Muscle layer of colon (tissue), 2 donors: ENCODE measurements around the gene KIRREL3.

Experiments used
- H3K27ac ChIP-seq: one replicate; pipeline ENCODE4 v1.7.0; 2013; ENCODE audit warnings: low read depth, mild to moderate bottlenecking, low read length, moderate library complexity
- H3K27me3 ChIP-seq, 2 donors: one replicate each; pipeline ENCODE4 v1.7.0; 2013; ENCODE audit warnings: low read length in 2 of 2, mild to moderate bottlenecking in 2 of 2; ENCODE audit not compliant: insufficient read depth in 2 of 2, control insufficient read depth in 1 of 2
- H3K36me3 ChIP-seq: one replicate; pipeline ENCODE4 v1.7.0; 2013; ENCODE audit warnings: mild to moderate bottlenecking, low read length; ENCODE audit not compliant: insufficient read depth
- H3K4me1 ChIP-seq: one replicate; pipeline ENCODE4 v1.7.0; 2013; ENCODE audit warnings: mild to moderate bottlenecking, low read length; ENCODE audit not compliant: insufficient read depth
- H3K4me3 ChIP-seq, 2 donors: one replicate each; pipeline ENCODE4 v1.7.0; 2013; ENCODE audit warnings: low read length in 2 of 2, low read depth in 1 of 2, mild to moderate bottlenecking in 1 of 2, moderate library complexity in 1 of 2
- H3K9ac ChIP-seq: one replicate; pipeline ENCODE4 v1.7.0; 2013; ENCODE audit warnings: low read length
- H3K9me3 ChIP-seq: one replicate; pipeline ENCODE4 v1.7.0; 2013; ENCODE audit warnings: mild to moderate bottlenecking, low read length
- donor health status: abdominal sarcoma.
- donor health status: Adenocarcinoma of cecum.

The KIRREL3 gene

DNA sequence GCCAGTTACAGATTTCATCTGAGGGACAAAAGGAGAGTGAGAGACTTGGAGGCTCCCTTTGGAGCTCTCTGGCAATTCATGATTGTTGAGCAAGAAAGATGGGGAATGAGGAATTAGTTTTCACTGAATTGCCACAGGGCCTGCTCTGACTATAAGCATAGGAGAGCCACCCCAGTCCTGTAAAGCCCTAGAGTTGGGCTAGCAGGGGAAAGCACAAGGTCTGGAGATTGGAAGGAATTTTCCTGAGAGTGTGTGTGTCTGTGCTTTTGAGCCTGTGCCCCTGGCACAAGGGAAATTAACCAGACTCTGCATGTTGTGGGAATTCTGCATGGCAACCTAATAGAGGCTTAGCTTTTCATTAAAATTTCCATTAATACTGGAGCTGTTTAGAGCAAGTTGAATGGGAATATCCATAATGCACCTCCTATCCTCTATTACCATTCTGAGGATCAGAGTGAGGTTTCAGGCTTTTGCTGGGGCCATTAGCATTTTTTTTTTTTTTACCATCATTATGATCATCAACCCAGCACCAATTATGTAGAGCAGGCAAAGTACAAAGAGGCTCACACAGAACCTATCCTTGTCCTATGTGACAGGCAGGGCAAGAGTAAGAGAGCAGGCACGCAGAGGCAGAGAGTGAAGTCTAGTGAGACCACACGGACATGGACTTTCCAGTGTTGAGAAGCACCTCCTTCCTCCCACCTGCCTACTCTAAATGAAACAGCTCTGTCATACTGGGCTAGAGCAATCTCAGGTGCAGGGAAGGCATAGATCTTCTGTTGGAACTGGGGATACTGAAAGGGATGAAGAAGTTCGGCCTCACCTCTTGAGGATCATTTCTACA, 336.6 kb downstream of the KIRREL3 start:
- no peaks in the 10 kb centered on the region for H3K36me3 ChIP-seq
- H3K4me3 ChIP-seq, result no peak overlapping the region
- no peak overlapping the region for H3K9ac ChIP-seq
- peaks cover 11% of the 10 kb centered on the region for H3K4me1 ChIP-seq
- no peaks in the 10 kb centered on the region for H3K9me3 ChIP-seq
- H3K27ac ChIP-seq, result no peak overlapping the region
- no peaks in the 10 kb centered on the region for H3K27me3 ChIP-seq

DNA sequence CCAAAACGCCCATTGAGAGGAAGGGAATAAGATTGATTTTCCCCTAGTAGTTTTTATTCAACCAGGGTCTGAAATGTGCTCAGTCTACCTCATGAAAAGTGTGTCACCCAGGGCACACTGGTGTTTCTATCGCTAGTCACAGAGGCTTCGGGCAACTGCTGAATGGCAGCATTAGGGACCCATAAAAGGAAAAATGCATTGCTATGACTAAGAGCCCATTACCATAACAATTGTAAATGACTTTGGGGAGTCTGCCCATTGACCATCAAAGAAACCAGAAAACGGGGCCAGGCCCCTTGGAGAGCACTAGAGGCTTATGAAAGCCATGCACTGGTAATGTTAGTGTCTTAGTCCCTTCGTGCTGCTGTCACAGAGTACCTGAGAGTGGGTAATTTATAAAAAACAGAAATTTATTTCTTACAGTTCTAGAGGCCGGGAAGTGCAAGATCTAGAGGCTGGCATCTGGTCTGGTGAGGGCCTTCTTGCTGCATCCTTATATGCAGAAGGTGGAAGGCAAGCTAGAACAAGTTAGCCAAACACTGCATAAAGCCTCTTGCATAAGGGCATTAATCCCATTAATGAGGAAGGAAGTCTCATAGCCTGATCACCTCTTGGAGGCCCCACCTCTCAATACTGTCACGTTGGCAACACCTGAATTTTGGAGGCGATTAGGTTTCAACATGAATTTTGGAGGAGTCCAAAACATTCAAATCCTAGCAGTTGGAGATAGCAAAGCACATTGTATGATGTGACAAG, 338.4 kb downstream of the KIRREL3 start:
- Histone ChIP-seq H3K9ac (no peak overlapping the region), H3K27me3 (no peaks in the 10 kb centered on the region), H3K9me3 (no peaks in the 10 kb centered on the region), H3K36me3 (no peaks in the 10 kb centered on the region), H3K4me3 (no peak overlapping the region), H3K4me1 (peaks cover 11% of the 10 kb centered on the region), H3K27ac (no peak overlapping the region)

DNA sequence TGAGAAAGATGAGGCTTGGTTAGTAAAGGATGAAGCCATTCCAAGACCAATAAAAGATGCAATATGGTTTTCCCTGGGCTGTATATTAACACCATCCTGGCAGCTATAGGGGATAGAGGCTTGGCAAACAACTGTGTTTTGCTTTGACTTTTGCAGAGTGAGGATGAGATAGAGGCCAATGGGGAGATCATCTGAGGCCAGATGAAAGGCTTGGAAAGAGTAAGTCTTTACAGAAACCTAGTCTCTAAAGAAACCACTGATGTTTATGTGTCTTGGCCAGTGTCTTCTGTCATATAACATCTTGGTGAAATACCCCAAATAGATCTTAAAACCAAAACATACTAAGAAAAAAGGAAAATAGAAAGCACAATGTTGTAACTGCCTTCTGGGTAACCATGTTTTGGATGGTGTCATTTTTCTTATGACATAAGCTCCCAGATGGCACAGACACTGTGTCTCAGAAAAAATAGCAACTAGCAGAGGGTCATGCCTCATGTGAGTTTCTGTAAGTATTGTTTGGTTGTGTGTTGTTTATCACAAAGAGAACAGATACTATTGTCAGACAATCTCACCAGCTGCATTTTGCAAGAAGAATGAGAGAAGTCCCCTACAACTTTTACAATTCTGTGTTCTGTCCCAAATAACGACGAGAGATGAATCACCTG, 339.7 kb downstream of the KIRREL3 start:
- Histone ChIP-seq H3K27ac (no peak overlapping the region), H3K9ac (no peak overlapping the region), H3K4me3 (no peak overlapping the region), H3K9me3 (no peaks in the 10 kb centered on the region), H3K36me3 (no peaks in the 10 kb centered on the region), H3K27me3 (no peaks in the 10 kb centered on the region), H3K4me1 (peaks cover 11% of the 10 kb centered on the region)

DNA sequence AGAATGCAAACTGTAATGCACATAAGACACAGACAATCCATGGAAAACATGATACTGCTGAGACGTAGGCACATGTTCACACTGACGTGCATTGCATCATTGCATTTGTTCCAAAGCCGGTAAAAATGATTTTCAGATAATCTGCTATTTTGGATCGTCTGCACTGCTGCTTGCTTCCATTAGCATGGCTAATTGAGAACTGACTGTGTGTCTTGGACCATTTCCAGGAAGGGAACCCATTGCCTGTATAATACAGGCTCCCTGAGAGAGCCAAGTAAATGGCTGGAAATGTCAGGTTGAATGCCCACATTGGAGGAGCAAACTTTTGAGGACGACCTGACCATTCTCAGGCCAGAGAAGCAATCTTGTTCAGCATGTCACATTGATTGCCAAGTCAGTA, 340.2 kb downstream of the KIRREL3 start:
- no peak overlapping the region for H3K4me3 ChIP-seq
- no peaks in the 10 kb centered on the region for H3K9me3 ChIP-seq
- H3K9ac ChIP-seq, result no peak overlapping the region
- H3K27ac ChIP-seq, result no peak overlapping the region
- no peaks in the 10 kb centered on the region for H3K36me3 ChIP-seq
- peaks cover 11% of the 10 kb centered on the region for H3K4me1 ChIP-seq
- H3K27me3 ChIP-seq, result no peaks in the 10 kb centered on the region

DNA sequence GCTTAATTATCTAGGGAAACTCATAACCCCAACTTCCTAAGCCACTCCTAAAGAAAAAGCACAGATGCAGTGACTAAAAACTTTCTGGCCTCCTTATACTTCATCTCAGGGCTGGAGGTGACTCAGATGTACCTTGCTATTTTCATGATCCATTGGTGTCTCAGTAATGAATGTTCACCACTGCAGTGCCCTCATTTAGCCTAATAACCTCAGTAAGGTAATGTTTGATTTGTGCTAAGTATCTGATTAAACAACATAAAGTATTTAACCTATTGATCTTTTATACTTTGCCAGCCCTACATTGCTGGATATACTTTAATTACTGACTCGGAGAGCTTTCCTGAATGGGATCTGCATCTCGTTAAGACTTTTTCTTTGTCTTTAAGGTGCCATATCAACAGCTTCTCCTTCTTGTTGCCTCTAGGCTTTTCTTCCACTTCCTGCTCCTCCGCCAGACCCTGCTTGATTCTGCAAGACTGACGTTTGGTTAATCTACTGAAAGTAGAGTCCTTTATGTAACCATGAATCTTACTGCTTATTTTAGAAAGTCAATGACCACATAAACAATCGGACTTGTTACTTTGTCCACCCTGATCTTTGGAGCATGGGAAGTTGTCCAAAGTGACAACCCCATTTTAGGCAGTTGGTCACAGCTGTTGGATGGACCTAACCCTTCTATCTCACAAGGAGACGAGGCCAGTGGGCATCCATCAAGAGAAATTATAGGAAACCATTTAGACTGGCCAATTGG, 342.1 kb downstream of the KIRREL3 start:
- Histone ChIP-seq H3K27me3 (no peaks in the 10 kb centered on the region), H3K9me3 (no peaks in the 10 kb centered on the region), H3K36me3 (no peaks in the 10 kb centered on the region), H3K9ac (no peak overlapping the region), H3K4me1 (peaks cover 11% of the 10 kb centered on the region), H3K4me3 (no peak overlapping the region), H3K27ac (no peak overlapping the region)

DNA sequence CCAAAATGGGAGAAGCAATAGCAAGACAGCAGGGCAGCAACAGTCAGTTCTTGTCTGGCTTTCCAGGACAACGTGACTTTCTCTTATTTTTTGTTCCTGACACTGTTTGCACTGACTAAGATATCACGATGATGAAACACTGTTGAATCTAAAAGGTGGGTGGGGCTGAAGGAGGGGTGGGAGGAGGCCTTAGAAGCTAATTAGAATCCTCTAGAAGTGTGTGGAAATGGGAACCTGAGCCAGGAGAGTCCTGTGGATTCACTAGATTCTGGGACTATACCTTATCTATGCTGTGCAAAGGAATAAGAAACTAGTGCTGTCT, 344.8 kb downstream of the KIRREL3 start:
- Histone ChIP-seq H3K9me3 (no peaks in the 10 kb centered on the region), H3K36me3 (no peaks in the 10 kb centered on the region), H3K4me1 (peaks cover 5% of the 10 kb centered on the region), H3K27me3 (no peaks in the 10 kb centered on the region), H3K27ac (no peak overlapping the region), H3K9ac (no peak overlapping the region), H3K4me3 (no peak overlapping the region)

DNA sequence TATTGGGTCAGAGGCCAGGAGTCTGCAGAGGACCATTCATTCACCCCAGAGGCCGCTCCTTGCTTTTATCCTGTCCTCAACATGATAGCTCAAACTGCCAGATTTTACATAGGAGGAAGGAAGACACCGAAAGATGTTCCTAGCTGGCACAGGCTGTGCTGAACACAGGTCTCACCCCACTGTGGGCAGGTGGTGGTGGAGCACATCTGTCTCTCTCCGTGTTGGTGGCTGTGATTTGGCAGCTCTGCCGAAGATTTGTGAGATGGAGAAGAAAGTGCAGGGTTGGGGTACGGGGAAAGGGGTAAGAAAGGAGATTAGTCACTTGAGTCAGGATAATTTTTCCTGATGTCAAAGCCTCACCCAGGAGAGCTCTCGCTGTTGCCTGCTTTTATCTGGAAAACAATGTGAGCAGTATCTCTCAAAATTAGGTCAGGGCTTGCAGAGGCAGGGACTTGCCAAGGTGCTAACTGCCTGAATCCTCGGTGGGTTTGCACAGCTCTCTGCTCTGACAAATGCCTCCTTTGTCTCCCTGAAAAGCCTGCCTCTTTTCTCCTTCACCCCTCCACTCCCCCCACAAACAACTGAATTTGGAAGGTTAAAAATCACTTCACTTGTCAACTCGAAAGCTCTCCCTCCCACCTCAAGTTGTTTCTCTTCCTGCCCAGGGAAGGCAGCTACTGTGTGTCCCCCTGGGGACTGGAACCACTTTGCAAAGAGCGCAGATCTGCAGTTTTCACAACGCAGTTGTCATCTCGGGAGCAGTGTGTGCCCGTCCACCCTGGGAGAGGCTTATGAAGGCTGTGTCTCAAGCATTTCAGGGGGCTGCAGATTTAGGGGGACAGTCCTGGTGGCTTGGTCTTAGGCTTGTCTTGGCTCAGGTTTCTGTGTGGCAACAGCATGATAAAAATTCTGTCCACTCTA, 345.4 kb downstream of the KIRREL3 start:
- H3K9ac ChIP-seq, result no peak overlapping the region
- H3K36me3 ChIP-seq, result no peaks in the 10 kb centered on the region
- H3K9me3 ChIP-seq, result no peaks in the 10 kb centered on the region
- H3K27me3 ChIP-seq, result no peaks in the 10 kb centered on the region
- H3K27ac ChIP-seq, result no peak overlapping the region
- no peak overlapping the region for H3K4me3 ChIP-seq
- no peaks in the 10 kb centered on the region for H3K4me1 ChIP-seq

DNA sequence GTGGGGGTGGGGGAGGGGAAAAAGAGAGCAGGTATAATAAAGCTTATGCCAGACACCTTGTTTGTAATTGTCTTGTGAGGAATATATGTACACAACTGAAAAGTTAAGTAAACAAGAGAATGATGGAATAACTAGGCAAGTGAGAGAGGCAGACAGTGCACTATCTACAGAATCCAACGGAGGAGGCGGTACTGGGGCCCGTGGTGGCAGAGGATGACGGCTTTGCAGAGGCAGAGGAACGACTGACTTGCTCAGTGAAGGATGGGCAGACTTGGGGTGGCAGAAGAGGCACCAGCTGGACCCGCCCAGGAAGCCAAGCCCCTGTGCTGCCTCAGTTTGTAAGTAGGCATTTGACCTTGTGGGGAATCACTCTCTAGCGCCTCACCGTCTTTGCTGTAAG, 347.5 kb downstream of the KIRREL3 start:
- H3K4me1 ChIP-seq, result no peaks in the 10 kb centered on the region
- no peaks in the 10 kb centered on the region for H3K9me3 ChIP-seq
- no peak overlapping the region for H3K9ac ChIP-seq
- H3K4me3 ChIP-seq, result no peak overlapping the region
- H3K36me3 ChIP-seq, result no peaks in the 10 kb centered on the region
- H3K27me3 ChIP-seq, result no peaks in the 10 kb centered on the region
- H3K27ac ChIP-seq, result no peak overlapping the region

DNA sequence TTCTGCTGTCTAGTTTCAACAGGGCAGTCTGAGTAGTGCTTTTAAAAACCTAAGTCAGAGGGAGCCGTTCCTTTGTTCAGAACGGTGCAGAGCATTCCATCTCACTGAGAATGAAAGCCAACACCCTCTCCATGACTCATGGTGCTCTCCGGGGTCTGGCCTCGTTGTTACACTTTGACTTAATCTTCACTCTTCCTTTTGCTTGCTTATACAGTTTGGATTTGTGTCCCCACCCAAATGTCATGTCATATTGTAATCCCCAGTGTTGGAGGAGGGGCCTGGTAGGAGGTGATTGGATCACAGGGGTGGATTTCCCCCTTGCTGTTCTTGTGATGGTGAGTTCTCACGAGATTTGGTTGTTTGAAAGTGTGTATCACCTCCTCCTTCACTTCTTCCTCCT, 352.8 kb downstream of the KIRREL3 start:
- Histone ChIP-seq H3K4me3 (no peak overlapping the region), H3K36me3 (no peaks in the 10 kb centered on the region), H3K9ac (no peak overlapping the region), H3K27me3 (no peaks in the 10 kb centered on the region), H3K27ac (no peak overlapping the region), H3K4me1 (no peaks in the 10 kb centered on the region), H3K9me3 (no peaks in the 10 kb centered on the region)

DNA sequence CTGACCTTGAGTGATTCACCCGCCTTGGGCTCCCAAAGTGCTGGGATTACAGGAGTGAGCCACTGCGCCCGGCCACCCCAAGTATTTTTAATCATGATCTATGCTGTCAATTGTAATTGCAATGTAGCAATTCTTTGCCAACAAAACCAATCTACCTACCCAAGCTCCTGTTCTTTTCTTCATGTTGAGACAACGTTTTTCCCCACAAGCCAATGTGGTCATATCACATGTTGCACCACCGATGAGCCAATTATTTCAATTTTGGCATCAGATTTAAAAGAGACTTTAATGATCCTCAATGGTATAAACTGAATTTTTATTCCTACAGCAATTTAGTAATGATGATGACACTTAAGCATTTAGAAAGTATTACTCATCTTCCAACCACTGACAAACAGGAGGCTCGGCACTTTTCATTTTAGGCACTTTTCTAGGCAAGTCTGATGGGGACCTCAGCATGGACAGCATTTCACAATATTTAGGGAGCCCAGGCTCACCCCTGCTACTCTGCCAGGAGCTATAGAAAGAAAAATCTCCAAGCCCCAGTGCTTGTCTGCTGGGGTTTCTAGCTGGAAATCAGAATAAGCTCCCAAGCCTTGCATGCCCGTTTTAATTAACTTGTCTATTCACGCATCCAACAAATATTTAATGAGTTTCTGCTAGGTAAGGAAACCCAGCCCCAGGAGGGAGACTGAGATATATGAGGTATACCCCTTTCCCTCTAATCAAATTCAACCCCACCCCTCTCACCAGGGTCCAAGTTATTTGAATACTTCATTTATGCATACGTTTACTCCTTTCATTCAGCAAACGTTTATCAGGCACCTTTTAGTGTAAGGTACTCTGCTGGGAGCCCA, 353.6 kb downstream of the KIRREL3 start:
- Histone ChIP-seq H3K9ac (no peak overlapping the region), H3K27ac (no peak overlapping the region), H3K4me3 (no peak overlapping the region), H3K36me3 (no peaks in the 10 kb centered on the region), H3K4me1 (no peaks in the 10 kb centered on the region), H3K27me3 (no peaks in the 10 kb centered on the region), H3K9me3 (no peaks in the 10 kb centered on the region)
